ENCODE measurements around the gene TPO.

GRCh38 chr2:1393321-1393720 is 19.9 kb upstream of the TPO start:
- no peak for TF ChIP-seq CTCF (IDR thresholded peaks at IDR 0.05)
- no peak for TF ChIP-seq POLR2A (IDR thresholded peaks at IDR 0.05)

Data from thyroid gland (tissue), 4 donors.